ENCODE measurements around the gene FADS1. TPM values are rescaled to one million over a fixed set of nuclear protein-coding genes. Genes with fewer than 3 reads are reported as not detected.

Gene FADS1
- total RNA-seq (2014; rRNA removed; shearing (Covaris generic)): 63.2 and 68.0 TPM in 2 replicates

DNA sequence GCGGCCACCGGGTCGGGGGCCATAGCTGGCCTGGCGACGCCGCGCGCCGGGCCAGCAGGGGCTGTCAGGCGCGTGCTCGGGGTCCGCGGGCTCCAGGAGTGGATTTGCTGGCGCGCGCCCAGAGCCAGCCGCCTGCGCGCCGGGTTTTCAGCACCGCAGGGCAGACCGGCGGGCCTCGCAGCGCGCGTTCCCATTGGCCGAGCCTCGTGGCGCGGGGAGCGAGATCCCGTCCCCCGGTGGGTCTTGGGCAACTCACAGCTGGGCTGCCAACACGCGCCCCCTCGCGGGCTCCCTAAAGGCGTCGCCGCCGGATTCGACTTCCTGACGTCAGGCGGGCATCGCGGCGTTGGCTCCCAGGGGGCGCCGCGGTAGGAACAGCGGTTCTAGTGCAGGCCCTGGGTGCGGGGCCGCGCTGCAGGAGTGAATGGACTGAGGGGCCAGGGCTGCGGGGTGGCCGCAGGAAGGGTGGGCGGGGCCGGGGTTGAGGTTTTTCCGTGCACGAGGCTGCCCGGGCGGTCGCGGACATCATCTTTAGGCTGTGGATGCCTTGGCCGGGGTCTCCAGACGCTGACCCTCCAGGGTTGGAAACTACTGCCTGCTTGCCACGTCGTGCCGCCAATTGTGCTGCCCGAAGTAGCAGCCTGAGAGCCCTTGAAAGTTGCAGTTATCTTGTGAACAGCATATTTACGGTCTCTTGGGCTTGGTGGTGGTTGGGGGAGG lies at the start of gene FADS1:
Gene FADS1 (minus strand): TSS at position 268 of the 720 bp plus-strand sequence. CDS start 74 bp downstream, at position 194.
- peak; percentile 93 for DNase-seq (ENCODE audit: low spot score)

DNA sequence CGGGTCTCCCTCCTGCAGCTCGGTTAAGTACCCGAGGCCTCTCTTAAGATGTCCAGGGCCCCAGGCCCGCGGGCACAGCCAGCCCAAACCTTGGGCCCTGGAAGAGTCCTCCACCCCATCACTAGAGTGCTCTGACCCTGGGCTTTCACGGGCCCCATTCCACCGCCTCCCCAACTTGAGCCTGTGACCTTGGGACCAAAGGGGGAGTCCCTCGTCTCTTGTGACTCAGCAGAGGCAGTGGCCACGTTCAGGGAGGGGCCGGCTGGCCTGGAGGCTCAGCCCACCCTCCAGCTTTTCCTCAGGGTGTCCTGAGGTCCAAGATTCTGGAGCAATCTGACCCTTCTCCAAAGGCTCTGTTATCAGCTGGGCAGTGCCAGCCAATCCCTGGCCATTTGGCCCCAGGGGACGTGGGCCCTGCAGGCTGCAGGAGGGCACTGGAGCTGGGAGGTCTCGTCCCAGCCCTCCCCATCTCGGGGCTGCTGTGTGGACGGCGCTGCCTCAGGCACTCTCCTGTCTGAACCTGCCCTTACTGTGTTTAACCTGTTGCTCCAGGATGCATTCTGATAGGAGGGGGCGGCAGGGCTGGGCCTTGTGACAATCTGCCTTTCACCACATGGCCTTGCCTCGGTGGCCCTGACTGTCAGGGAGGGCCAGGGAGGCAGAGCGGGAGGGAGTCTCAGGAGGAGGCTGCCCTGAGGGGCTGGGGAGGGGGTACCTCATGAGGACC lies 49.6 kb upstream of the FADS1 start:
- DNase-seq (ENCODE audit: low spot score): no peak

DNA sequence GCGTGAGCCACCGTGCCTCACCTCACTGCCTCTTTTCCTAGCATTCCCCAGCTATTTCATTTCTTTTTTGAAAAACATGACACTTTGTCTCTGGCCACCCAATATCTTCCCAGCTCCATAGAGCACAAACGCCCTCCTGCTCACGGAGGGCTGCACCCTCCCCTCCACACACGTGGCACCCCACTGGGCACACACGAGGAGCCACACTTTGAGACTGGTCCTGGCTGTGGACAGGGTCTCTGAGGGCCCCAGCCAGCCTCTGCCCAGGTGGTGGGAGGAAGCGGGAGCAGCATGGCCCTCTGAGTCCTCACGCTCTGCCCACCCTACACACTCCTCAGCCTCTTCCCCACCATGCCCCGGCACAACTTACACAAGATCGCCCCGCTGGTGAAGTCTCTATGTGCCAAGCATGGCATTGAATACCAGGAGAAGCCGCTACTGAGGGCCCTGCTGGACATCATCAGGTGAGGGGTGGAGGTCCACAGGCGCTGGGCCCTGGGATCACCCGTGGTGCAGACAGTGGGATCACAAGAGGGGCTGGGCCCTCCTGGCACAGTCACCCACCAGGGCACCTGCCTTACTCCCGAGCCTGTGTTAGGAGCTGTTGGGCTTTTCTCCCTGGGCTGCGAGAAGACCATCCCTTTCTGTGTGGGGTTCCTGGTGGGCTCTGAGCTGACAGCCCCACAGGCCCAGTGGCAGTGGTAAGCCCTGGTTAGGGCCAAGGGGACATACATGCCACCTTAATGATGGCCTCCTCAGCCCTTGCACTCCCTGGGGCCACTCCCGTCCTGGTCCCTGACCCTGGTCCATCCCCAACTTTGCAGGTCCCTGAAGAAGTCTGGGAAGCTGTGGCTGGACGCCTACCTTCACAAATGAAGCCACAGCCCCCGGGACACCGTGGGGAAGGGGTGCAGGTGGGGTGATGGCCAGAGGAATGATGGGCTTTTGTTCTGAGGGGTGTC lies 48.3 kb upstream of the FADS1 start:
- no peak for DNase-seq (ENCODE audit: low spot score)

DNA sequence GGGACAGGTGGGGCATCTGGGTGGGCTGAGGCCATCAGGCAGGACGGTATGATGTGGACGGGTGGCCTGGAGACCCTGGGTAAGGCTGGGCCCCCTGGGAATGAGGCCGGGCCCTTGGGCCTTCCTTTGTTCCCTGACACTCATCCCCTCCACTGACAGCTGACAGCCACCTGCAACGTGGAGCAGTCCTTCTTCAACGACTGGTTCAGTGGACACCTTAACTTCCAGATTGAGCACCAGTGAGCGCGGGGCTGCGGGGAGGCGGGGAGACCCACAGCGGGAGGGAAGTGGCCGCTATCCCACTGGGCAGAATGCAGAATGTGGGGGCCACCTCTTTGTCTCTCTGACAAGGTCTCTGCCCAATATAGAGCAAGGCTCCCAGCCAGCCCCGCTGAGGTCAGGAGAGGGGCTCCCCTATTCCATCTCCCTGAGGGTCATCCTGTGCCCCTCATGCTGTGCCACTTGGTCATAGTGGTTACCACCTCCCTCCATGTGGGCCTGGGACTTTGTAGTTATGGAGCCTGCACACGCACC lies 46.8 kb upstream of the FADS1 start:
- no peak for DNase-seq (ENCODE audit: low spot score)

DNA sequence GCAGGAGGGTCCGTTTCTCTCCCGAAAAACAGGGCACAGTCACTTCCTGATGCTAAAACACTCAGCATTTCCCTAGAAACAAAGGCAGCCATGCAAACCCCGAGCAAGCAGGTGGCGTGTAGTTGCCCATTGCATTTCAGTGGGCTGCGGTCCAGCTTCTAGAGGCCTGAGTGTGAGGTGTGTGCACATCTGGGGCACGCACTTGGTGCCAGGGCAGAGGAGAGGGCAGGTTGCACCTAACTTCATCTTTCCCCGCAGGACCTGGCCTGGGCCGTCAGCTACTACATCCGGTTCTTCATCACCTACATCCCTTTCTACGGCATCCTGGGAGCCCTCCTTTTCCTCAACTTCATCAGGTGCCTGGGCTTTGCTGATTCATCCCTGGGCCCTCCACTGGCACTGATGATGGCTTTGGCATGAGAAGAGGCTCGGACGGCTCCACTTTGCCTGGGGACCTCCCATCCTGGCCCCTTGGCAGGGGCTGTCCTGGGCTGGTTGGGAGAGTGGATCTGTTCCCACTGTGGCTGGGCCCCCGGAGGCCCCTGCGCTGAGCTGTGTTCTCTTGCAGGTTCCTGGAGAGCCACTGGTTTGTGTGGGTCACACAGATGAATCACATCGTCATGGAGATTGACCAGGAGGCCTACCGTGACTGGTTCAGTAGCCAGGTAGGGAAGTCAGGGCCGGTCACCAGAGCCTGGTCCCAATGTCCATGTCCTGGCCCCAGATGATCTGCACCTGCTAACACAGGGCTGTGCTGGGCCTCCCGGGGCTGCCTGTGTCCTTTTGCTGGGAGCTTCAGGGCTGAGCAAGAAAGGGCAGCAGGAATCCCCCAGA lies 46.1 kb upstream of the FADS1 start:
- DNase-seq (ENCODE audit: low spot score): no peak

DNA sequence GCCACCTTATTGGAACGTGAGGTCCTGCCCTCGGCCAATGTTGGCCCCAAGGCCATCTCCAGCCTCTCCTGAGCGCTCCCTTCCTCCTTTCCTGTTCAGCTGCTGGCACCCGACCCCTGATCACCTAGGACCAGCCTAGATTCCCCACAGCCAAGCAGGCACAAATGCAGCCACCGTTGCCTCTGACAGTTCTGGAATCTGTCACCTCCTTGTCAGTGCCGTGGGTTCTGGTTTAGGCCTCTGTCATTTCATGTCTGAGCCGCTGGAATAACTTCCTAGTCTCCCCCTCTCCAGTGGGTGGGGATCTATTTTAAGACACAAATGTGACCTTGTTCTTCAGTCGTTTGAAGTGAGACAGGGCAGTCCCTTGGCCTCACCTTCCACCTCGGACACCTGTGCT lies 44.8 kb upstream of the FADS1 start:
- DNase-seq (ENCODE audit: low spot score): no peak

DNA sequence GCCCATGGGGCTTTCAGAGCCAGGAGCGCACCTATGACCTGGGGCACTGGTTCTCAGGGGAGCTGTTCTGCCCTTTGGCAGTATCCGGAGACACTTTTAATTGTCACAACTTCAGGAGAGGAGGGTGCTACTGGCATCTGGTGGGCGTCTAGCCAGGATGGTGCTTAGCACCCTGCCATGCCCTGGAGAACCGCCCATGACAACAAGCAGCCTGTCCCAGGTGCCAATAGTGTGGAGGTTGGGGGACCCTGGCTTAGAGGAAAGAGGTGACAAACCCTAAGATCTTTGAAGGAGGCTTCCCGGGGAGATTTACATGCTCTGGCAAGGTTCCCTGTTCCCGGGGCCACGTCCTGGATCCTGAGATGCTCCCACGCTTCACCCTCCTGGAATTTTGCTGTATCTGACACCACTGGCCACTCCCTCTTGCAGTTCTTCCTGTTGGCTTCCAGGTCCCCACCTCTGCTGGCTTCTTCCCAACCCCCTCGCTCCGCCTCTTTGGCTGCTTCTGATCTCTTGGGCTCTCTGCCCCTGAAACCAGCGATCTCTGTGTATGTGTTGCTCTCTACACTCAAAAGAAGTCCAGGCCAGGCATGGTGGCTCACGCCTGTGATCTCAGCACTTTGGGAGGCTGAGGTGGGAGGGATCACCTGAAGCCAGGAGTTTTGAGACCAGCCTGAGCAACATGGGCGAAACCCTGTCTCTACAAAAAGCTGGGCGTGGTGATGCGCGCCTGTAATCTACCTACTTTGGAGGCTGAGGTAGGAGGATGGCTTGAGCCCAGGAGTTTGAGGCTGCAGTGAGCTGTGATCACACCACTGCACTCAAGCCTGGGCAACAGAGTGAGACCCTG lies 43.5 kb upstream of the FADS1 start:
- DNase-seq (ENCODE audit: low spot score): no peak

DNA sequence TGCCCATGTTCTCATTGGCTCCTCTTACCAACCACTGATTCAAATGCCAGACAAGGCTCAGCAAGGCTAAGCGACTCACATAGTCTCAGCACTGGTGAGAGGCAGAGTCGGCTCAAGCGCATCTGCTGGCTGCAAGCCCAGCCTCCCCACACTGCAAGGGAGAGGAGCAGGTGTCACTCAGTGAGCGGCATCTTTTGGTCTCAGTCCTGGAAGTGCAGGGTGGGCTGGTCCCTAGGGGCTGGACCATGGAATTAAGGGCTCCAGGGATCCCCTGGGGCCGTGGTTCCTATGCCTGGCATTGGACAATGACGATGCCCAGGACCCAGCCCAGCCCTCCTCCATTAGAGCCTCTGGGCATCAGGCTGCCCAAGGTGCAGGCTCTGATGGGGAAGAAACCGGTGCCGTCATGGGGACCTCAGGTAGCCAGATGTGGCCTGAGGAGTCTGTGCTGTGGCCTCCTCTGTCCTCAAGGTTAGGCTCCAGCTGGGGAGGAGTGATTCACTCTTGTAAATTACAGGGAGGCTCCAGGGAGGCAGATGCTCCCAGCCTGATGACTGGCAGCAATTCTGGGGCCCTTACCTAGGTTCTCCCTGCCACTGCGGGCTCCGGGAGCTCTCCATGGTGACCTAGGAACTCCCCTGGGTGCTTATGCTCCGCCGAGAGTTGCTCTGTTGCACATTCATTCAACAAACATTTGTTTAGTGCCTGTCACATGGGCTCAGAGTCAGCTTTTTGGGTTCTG lies 39.3 kb upstream of the FADS1 start:
- DNase-seq (ENCODE audit: low spot score): no peak

DNA sequence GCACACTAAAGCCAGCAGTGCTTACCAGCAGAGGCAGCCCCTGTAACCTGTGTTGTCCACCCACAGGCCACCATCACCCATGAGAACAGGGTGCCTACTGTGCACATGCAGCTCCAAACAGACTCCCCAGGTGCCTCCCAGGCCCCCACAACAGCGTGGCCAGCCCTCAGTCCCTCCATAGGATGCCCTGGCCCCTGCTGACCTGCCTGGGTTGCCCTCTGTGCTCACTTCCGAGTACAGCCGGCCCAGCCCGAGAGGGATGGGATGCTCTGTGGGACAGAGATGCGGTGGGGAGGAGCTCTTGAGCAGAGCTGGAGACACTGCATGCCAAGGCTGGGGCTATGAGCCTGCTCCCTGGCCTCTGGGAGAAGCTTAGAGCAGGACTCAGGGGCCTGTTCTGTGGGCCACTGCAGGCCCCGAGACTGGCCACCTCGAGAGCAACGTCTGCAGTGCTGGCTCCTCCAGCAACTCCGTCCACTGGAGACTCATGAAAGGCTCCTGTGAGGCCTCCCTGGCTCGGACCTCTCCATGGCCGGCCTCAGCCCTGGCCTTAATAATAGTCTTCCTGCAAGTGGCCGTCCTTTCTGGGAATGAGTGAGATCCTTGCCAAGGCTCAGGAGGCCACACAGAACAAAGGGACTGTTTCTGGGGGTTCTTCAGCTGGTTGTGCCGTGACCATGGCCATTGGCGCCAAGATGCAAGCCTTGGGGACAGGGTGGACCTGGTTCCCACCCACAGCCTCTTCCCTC lies 38.3 kb upstream of the FADS1 start:
- DNase-seq (ENCODE audit: low spot score): no peak

DNA sequence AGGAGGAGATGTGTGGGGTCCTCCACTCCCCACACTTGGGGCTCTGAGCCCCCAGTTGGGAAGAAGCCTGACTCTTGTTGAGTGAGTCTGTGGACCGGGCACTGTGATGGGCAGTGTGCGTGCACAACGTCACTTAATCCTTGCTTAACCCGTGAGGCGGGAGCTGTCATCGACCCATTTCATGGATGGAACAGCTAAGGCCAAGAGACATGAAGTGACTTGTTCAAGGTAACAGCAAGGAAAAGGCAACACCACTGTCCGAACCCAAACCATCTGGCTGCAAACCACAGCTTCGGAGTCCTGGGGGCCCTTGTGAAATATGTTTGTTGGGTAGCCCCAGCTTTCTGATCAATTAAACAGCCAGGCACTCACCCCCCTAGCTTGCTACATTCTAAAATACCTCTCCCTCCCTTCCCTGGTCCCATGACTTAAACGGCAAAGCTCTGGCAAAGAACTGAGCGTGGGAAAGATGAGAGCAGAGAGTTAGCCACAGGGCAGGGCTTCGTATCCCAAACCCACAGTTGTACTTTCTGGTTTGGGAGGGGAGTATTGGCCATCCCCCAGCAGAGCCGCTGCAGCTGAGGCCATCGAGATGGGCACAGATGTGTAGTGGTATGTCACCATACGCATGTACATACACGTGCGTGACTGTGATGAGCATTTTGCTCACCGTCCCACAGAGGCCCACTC lies 37.5 kb upstream of the FADS1 start:
- no peak for DNase-seq (ENCODE audit: low spot score)

DNA sequence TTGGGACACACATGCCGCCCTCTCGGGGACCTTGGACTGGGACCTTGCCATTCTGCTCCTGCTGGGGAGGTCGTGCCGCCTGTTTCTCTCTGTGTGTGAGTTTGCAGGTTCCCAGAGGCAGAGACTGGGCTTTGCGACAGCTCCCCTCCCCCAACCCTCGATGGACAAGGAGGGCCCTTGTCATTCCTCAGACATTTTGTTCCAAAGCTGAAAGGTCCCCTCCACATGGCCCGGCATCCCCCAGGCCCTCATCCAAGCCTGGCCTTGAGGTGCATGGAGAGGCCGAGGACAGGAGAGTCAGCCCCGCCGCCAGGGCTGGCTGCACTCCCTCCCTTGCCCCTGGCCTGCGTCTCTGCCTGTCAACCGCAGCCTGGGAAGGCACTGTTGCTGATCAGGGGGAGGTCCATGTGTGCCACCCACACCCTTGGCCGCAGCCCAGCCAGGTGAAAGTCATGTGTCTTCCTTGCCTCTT lies 36.9 kb upstream of the FADS1 start:
- DNase-seq (ENCODE audit: low spot score): no peak

DNA sequence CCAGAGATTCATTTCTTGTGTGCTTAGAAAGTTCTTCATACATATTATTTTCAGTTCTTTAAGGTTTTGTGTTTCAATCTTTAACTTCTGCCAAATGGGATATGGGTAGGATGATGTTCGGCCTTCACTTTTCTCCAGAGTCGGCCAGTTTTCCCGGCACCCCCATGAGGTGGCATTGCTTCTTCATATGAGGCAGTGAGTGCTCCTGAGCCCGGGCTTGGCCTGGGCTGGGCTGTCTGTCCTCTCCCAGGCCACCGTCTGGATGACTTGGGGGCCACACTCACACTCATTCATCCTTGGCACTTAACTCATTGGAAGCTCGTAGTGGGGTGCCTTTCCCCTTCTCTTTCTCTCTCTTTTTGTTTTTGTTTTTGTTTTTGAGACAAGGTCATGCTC lies 35.1 kb upstream of the FADS1 start:
- DNase-seq (ENCODE audit: low spot score): no peak

DNA sequence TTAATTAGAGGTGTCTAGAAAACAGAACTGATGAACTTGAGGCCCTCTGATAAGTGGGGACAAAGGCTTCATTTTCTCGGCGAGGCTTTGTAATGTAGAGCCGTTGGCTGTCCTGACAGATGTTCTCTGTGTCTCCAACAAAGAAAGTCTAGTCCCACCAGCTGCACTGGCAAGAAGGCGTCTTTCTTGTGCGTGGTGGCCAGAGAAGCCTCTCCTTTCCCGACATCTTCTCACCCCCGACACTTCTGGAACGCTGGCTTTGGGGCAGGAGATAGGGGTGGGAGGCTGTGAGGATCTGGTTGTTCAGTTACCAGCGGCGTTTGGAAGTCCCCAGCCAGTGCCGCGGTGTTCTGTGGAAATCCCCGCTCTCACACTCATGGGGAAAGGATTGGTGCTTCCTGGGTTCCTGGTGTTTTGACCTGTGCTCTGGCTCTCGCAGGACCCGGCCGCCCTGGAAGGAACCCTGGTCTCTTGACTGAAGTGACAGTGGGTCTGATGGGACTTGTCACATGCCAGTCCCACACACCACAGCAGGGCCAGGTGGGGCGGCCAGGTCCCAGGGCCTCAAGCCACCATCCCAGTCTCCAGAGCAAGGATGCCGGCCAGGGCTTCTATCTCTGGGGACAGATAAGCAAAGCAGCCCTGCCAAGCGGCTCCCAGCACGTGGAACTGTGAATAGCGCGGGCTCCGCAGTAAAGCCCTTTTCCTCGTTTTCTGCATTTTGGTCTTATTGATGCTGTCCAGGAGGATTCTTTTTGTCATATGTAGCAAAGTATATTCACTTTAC lies 34.5 kb upstream of the FADS1 start:
- no peak for DNase-seq (ENCODE audit: low spot score)

DNA sequence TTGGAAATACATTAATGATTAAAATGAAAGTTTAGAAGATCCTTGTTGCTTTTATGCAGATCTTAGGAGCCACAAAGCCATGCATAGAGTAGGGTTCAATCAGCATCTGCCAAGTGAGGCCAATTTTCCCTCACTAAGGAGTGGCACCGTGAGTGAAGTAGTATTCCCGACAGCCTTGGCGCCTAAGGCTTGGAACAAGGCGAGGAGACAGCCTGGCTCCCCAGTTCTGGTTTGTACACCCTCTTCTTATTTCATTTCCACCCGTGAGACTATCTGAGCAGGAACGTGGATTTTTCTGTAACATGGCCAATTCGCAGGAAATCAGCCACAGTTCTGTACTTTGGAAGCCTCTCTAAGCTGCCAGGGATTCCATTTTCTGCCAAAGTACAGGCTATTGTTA lies 33.9 kb upstream of the FADS1 start:
- DNase-seq (ENCODE audit: low spot score): no peak

DNA sequence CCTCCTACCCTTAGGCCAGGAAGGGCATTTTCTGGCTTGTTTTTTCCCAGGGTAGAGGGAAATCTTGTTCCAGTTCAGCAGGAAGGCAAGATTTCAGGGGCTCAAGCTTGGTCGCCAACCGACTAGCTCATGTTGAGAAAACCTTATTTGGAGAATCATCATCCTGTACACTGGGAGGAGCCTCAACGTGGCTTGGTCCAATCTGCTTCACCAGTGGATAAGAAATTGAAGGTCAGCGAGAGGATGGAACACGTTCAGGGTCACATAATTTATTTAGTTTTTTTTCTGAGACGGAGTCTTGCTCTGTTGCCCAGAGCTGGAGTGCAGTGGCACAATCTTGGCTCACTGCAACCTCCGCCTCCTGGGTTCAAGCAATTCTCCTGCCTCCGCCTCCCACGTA lies 31.8 kb upstream of the FADS1 start:
- DNase-seq (ENCODE audit: low spot score): no peak

DNA sequence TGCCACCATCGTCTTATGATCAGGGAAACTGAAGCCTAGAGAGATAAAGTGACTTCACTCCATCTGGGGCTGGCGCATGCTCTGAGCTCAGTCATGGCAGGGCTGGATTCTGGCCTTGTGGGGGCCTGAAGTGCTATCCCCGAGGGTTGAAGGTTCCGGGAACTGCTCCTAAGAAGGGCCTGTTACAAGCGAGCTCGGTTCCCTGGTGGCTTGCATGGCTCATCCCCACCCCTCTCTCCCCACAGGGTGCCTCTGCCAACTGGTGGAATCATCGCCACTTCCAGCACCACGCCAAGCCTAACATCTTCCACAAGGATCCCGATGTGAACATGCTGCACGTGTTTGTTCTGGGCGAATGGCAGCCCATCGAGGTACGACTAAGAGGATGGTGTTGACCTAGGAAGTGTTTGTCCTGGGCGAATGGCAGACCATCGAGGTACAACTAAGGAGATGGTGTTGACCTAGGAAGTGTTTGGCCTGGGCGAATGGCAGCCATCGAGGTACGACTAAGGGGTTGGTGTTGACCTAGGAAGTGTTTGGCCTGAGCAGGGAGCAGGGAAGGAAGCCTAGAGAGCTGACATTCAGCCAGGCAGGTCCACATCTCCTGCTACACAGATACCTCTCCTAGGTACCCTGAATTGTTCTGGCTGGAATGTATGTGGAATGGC lies 31.2 kb upstream of the FADS1 start:
- DNase-seq (ENCODE audit: low spot score): no peak

Measured in H4 (cell line).